H9 (cell line): ENCODE data around the gene MAPK1IP1L. TPM values are rescaled to one million over a fixed set of nuclear protein-coding genes. Genes with fewer than 3 reads are reported as not detected.

Source experiments
- DNase-seq: peaks from one replicate; pipeline ENCODE4 v3.0.0-alpha.2; 2017
- H2AFZ ChIP-seq: one replicate; pipeline ENCODE4 v1.6.1; 2013; ENCODE audit warnings: mild to moderate bottlenecking, low read length, control low read depth, moderate library complexity
- H2AK5ac ChIP-seq: 2 replicates; pipeline ENCODE4 v1.6.1; 2013; ENCODE audit warnings: low read length, control low read depth, mixed read lengths; ENCODE audit not compliant: insufficient read length
- H2BK120ac ChIP-seq: one replicate; pipeline ENCODE4 v1.6.1; 2013; ENCODE audit warnings: low read depth, mild to moderate bottlenecking, low read length, control low read depth, inconsistent platforms; ENCODE audit not compliant: poor library complexity, severe bottlenecking
- H2BK12ac ChIP-seq: 2 replicates; pipeline ENCODE4 v1.6.1; 2013; ENCODE audit warnings: low read length, control low read depth, mixed read lengths, low read depth; ENCODE audit not compliant: insufficient read length
- H2BK15ac ChIP-seq: 2 replicates; pipeline ENCODE4 v1.6.1; 2013; ENCODE audit warnings: low read depth, low read length, control low read depth
- H2BK20ac ChIP-seq: one replicate; pipeline ENCODE4 v1.6.1; 2013; ENCODE audit warnings: low read depth, mild to moderate bottlenecking, low read length, control low read depth, inconsistent platforms; ENCODE audit not compliant: poor library complexity, severe bottlenecking
- H2BK5ac ChIP-seq: 2 replicates; pipeline ENCODE4 v1.6.1; 2013; ENCODE audit warnings: low read length, control low read depth, mixed read lengths; ENCODE audit not compliant: insufficient read length
- H3K14ac ChIP-seq: 2 replicates; pipeline ENCODE4 v1.6.1; 2013; ENCODE audit warnings: low read length, control low read depth; ENCODE audit not compliant: insufficient read depth
- H3K18ac ChIP-seq: 2 replicates; pipeline ENCODE4 v1.6.1; 2013; ENCODE audit warnings: low read depth, mild to moderate bottlenecking, mixed read lengths, low read length, control low read depth; ENCODE audit not compliant: insufficient read length
- H3K23ac ChIP-seq: 2 replicates; pipeline ENCODE4 v1.6.1; 2013; ENCODE audit warnings: low read length, control low read depth, mixed read lengths, low read depth; ENCODE audit not compliant: insufficient read length
- H3K23me2 ChIP-seq: 2 replicates; pipeline ENCODE4 v1.6.1; 2013; ENCODE audit warnings: low read depth, mild to moderate bottlenecking, mixed read lengths, low read length, control low read depth; ENCODE audit not compliant: insufficient read length, poor library complexity, severe bottlenecking
- H3K27ac ChIP-seq: 2 replicates; pipeline ENCODE4 v1.5.1; 2013; ENCODE audit warnings: low read length, control low read depth, mixed read lengths, low read depth; ENCODE audit not compliant: insufficient read length
- H3K27me3 ChIP-seq: 2 replicates; pipeline ENCODE4 v1.6.1; 2013; ENCODE audit warnings: low read length, control low read depth, inconsistent platforms; ENCODE audit not compliant: insufficient read depth
- H3K4ac ChIP-seq: 2 replicates; pipeline ENCODE4 v1.6.1; 2013; ENCODE audit warnings: low read depth, mild to moderate bottlenecking, control low read depth, inconsistent platforms, low read length, moderate library complexity
- H3K4me1 ChIP-seq: 2 replicates; pipeline ENCODE4 v1.6.1; 2013; ENCODE audit warnings: low read length, control low read depth, inconsistent platforms; ENCODE audit not compliant: insufficient read depth
- H3K4me2 ChIP-seq: 2 replicates; pipeline ENCODE4 v1.6.1; 2013; ENCODE audit warnings: low read length, control low read depth, mixed read lengths; ENCODE audit not compliant: insufficient read length, insufficient read depth
- H3K56ac ChIP-seq: 2 replicates; pipeline ENCODE4 v1.6.1; 2013; ENCODE audit warnings: low read depth, mild to moderate bottlenecking, mixed read lengths, low read length, control low read depth; ENCODE audit not compliant: insufficient read length
- H3K79me1 ChIP-seq: 2 replicates; pipeline ENCODE4 v1.6.1; 2013; ENCODE audit warnings: low read depth, mild to moderate bottlenecking, moderate library complexity, low read length, control low read depth, inconsistent platforms; ENCODE audit not compliant: insufficient read depth, poor library complexity, severe bottlenecking
- H3K79me2 ChIP-seq: 2 replicates; pipeline ENCODE4 v1.6.1; 2013; ENCODE audit warnings: low read length, control low read depth, inconsistent platforms; ENCODE audit not compliant: insufficient read depth
- H3K9ac ChIP-seq: 2 replicates; pipeline ENCODE4 v1.6.1; 2013; ENCODE audit warnings: low read length, control low read depth, mixed read lengths; ENCODE audit not compliant: insufficient read length; ENCODE audit errors: extremely low read depth
- H3K9me3 ChIP-seq: one replicate; pipeline ENCODE4 v1.6.1; 2013; ENCODE audit warnings: low read depth, low read length, inconsistent platforms; ENCODE audit not compliant: control insufficient read depth
- H3T11ph ChIP-seq: one replicate; pipeline ENCODE4 v1.6.1; 2013; ENCODE audit warnings: mild to moderate bottlenecking, low read length, control low read depth, inconsistent platforms
- H4K20me1 ChIP-seq: one replicate; pipeline ENCODE4 v1.6.1; 2013; ENCODE audit not compliant: control insufficient read depth, insufficient read length, insufficient read depth
- H4K5ac ChIP-seq: 2 replicates; pipeline ENCODE4 v1.6.1; 2013; ENCODE audit warnings: low read depth, mild to moderate bottlenecking, mixed read lengths, low read length, control low read depth; ENCODE audit not compliant: insufficient read length
- H4K8ac ChIP-seq: replicated peaks from 2 replicates; pipeline ENCODE4 v1.6.1; 2013; ENCODE audit warnings: low read length, control low read depth, mixed read lengths, low read depth; ENCODE audit not compliant: insufficient read length
- H4K91ac ChIP-seq: 2 replicates; pipeline ENCODE4 v1.6.1; 2013; ENCODE audit warnings: low read depth, mild to moderate bottlenecking, moderate library complexity, mixed read lengths, low read length, control low read depth; ENCODE audit not compliant: insufficient read length
- H3K27ac Mint-ChIP-seq, 3 experiments: 2 replicates in 2 of 3; 3 replicates in 1 of 3; pipeline ENCODE4 v1.8.0; 2020 to 2021; ENCODE audit warnings: mixed read lengths in 3 of 3, mild to moderate bottlenecking in 1 of 3, moderate library complexity in 1 of 3
- H3K27me3 Mint-ChIP-seq: 2 replicates; pipeline ENCODE4 v1.8.0; 2021; ENCODE audit warnings: low read depth, mild to moderate bottlenecking, moderate library complexity, mixed read lengths
- H3K36me3 Mint-ChIP-seq, 3 experiments: 2 replicates in 2 of 3; 3 replicates in 1 of 3; pipeline ENCODE4 v1.8.0; 2020 to 2021; ENCODE audit warnings: low read depth in 3 of 3, mixed read lengths in 3 of 3; ENCODE audit not compliant: insufficient read depth in 1 of 3
- H3K4me1 Mint-ChIP-seq, 2 experiments: 2 replicates each; pipeline ENCODE4 v1.8.0; 2020; ENCODE audit warnings: mixed read lengths in 2 of 2
- H3K4me3 Mint-ChIP-seq, 2 experiments: 2 replicates in 1 of 2; 3 replicates in 1 of 2; pipeline ENCODE4 v1.8.0; 2020 to 2021; ENCODE audit warnings: mild to moderate bottlenecking in 2 of 2, mixed read lengths in 2 of 2, moderate library complexity in 1 of 2
- H3K9me3 Mint-ChIP-seq, 2 experiments: 2 replicates in 1 of 2; 3 replicates in 1 of 2; pipeline ENCODE4 v1.8.0; 2020; ENCODE audit warnings: mild to moderate bottlenecking in 2 of 2, mixed read lengths in 2 of 2, moderate library complexity in 1 of 2
- CTCF ChIP-seq: fragments of 200-600 bp; sonication (generic); conservative IDR thresholded peaks from 3 replicates; pipeline ENCODE4 v1.8.0; 2021; ENCODE audit warnings: antibody characterized with exemption, mild to moderate bottlenecking
- WGBS: extraction: QIAGEN DNeasy Blood & Tissue Kit; methylation state at CpG from one replicate; pipeline ENCODE4 v1.1.7; 2013; ENCODE audit warnings: missing lambda C conversion rate, low lambda C conversion rate, mixed read lengths; ENCODE audit not compliant: insufficient read length; ENCODE audit errors: extremely low coverage; 5-methylcytosine and 5-hydroxymethylcytosine counted together
- total RNA-seq: library from RNA; stranded (reverse); gene quantifications from 2 replicates; pipeline ENCODE4 v1.2.1, GENCODE V29; 2021

MAPK1IP1L gene
- total RNA-seq, 1 experiment from 2014 or later, result 133 TPM

DNA sequence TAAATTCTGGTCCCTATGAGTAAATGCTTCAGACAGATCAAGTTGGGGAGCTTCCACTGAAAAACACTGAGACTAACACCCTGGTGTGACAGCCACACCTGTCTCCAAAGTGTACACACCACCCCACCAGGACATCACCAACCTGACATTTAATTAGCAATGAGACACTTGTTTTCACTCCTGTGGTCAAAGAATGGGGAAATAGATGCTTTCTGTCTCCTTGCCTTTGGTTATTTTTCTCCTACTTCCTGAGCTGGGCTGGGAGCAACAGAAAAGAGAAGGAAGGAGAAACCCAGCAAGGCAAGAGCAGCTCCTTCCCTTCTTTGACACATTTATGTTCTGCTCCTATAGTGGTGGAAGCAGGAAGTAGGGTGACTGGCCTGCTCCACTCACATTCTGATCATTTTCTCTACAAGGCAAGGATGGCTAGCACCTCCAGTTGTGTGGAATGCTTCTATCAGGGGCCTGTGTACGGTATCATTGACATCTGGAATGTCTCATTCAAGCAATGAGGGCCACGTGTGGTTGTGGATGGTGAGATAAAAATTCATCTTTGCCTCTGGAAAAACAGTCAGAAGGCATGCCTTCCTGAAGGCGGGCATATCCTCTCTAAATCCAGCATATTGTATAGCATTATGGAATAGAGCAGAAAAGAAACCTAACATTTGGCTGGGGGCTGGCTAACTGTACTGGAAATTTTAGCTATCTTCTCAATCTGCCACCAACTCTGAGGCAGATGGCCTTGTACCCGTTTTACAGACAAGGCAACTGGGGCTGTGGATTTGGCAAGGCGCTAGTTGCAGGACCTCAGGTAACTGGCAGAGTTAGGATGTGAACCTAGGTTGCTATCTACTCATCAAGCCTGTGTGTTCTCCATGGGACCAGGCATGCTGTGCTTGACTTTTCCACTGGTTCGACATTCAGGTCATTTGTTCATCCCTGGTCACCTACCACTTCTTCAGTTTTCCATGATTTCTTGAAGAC, 52.8 kb downstream of the MAPK1IP1L start:
- DNase-seq, result no peak
- H3T11ph ChIP-seq, result no peak overlapping the region
- H3K23me2 ChIP-seq, result no peaks in the 10 kb centered on the region
- no peak overlapping the region for H2AFZ ChIP-seq
- no peaks in the 10 kb centered on the region for H4K20me1 ChIP-seq
- H3K9ac ChIP-seq, result no peak overlapping the region
- no peaks in the 10 kb centered on the region for H3K9me3 ChIP-seq
- H4K5ac ChIP-seq, result no peak overlapping the region
- peaks cover 14% of the 10 kb centered on the region; the same call in 1 of the 2 replicates for H3K4me1 ChIP-seq
- H2BK20ac ChIP-seq, result no peak overlapping the region
- H3K4ac ChIP-seq, result no peak overlapping the region
- Mint-ChIP-seq H3K4me3 (no peak overlapping the region), H3K9me3 (no peaks in the 10 kb centered on the region), H3K27ac (peak overlapping the region in 2 of 3 experiments; percentile 89 to 96; a peak in 2 of 7 replicates), H3K4me1 (peaks cover 41 to 47% of the 10 kb centered on the region in 2 experiments), H3K36me3 (peaks cover 0 to 5% (median 0%) of the 10 kb centered on the region in 3 experiments; a peak in 2 of 7 replicates), H3K27me3 (peaks cover 11% of the 10 kb centered on the region)
- no CpG with 5 or more reads among the region's 6 CpGs for WGBS
- no peak overlapping the region for H2BK120ac ChIP-seq
- H3K79me2 ChIP-seq, result no peaks in the 10 kb centered on the region
- no peak overlapping the region for H2AK5ac ChIP-seq
- no peak overlapping the region for H2BK12ac ChIP-seq
- H3K14ac ChIP-seq, result no peak overlapping the region
- H3K4me2 ChIP-seq, result no peak overlapping the region
- H3K79me1 ChIP-seq, result no peaks in the 10 kb centered on the region
- no peak overlapping the region for H2BK15ac ChIP-seq
- no peak overlapping the region for H3K56ac ChIP-seq
- no peak overlapping the region for H3K27ac ChIP-seq
- no peak overlapping the region for H4K91ac ChIP-seq
- H3K27me3 ChIP-seq, result no peaks in the 10 kb centered on the region
- H4K8ac ChIP-seq, result no peak overlapping the region
- TF ChIP-seq CTCF, result no peak
- no peak overlapping the region for H2BK5ac ChIP-seq
- no peak overlapping the region for H3K18ac ChIP-seq
- no peak overlapping the region for H3K23ac ChIP-seq
